GM23338 (cell line): ENCODE data around the gene NPB. TPM values are rescaled to one million over a fixed set of nuclear protein-coding genes. Genes with fewer than 3 reads are reported as not detected.

Experiments used
- ATAC-seq: fragments of 200-7000 bp; cut with Tn5 transposase; 3 replicates; pipeline ENCODE4 v1.9.1; 2020
- DNase-seq: peaks from one replicate; pipeline ENCODE4 v3.0.0-alpha.2; 2015; ENCODE audit warnings: low spot score
- H2AFZ ChIP-seq: fragments of 200-600 bp; sonication (generic); 2 replicates; pipeline ENCODE4 v1.8.0; 2016; ENCODE audit warnings: antibody characterized with exemption, mild to moderate bottlenecking, moderate library complexity
- H3F3A ChIP-seq: fragments of 200-600 bp; sonication (generic); replicated peaks from 2 replicates; pipeline ENCODE4 v1.8.0; 2017; ENCODE audit warnings: antibody characterized with exemption, mixed run types, low read depth
- H3K27ac ChIP-seq: fragments of 200-600 bp; sonication (generic); 2 replicates; pipeline ENCODE4 v1.6.1; 2016; ENCODE audit warnings: low read depth
- H3K27me3 ChIP-seq: fragments of 200-600 bp; sonication (generic); 2 replicates; pipeline ENCODE4 v1.8.0; 2016; ENCODE audit warnings: mild to moderate bottlenecking, mixed run types, moderate library complexity; ENCODE audit not compliant: insufficient read depth
- H3K36me3 ChIP-seq: fragments of 200-600 bp; sonication (generic); 2 replicates; pipeline ENCODE4 v1.8.0; 2016; ENCODE audit warnings: mild to moderate bottlenecking; ENCODE audit not compliant: insufficient read depth
- H3K4me1 ChIP-seq: fragments of 200-600 bp; sonication (generic); 2 replicates; pipeline ENCODE4 v1.8.0; 2016; ENCODE audit warnings: mild to moderate bottlenecking, moderate library complexity; ENCODE audit not compliant: insufficient read depth
- H3K4me2 ChIP-seq: fragments of 200-600 bp; sonication (generic); 2 replicates; pipeline ENCODE4 v1.7.1; 2017; ENCODE audit warnings: mixed run types
- H3K4me3 ChIP-seq: fragments of 200-600 bp; sonication (generic); 2 replicates; pipeline ENCODE4 v1.6.1; 2016; ENCODE audit warnings: mixed run types
- H3K79me2 ChIP-seq: fragments of 200-600 bp; sonication (generic); replicated peaks from 2 replicates; pipeline ENCODE4 v1.8.0; 2017; ENCODE audit warnings: mild to moderate bottlenecking; ENCODE audit not compliant: insufficient read depth
- H3K9me2 ChIP-seq: fragments of 200-600 bp; sonication (generic); 2 replicates; pipeline ENCODE4 v1.8.0; 2017; ENCODE audit not compliant: insufficient read depth
- H4K20me1 ChIP-seq: fragments of 200-600 bp; sonication (generic); replicated peaks from 2 replicates; pipeline ENCODE4 v1.8.0; 2017; ENCODE audit warnings: mild to moderate bottlenecking; ENCODE audit not compliant: insufficient read depth
- H3K27ac Mint-ChIP-seq: 2 replicates; pipeline ENCODE4 v1.8.0; 2020; ENCODE audit warnings: inconsistent platforms, mild to moderate bottlenecking, moderate library complexity, mixed read lengths
- H3K27me3 Mint-ChIP-seq: 3 replicates; pipeline ENCODE4 v1.8.0; 2022; ENCODE audit warnings: low read depth, mild to moderate bottlenecking, moderate library complexity, mixed read lengths, inconsistent platforms; ENCODE audit not compliant: insufficient read depth, poor library complexity
- H3K36me3 Mint-ChIP-seq: 3 replicates; pipeline ENCODE4 v1.8.0; 2021; ENCODE audit warnings: low read depth, mild to moderate bottlenecking, inconsistent platforms, moderate library complexity, mixed read lengths
- H3K4me1 Mint-ChIP-seq: 3 replicates; pipeline ENCODE4 v1.8.0; 2020; ENCODE audit warnings: mild to moderate bottlenecking, inconsistent platforms, mixed read lengths
- H3K4me3 Mint-ChIP-seq: 3 replicates; pipeline ENCODE4 v1.8.0; 2021; ENCODE audit warnings: moderate library complexity, mild to moderate bottlenecking, inconsistent platforms, mixed read lengths
- H3K9me3 Mint-ChIP-seq: 3 replicates; pipeline ENCODE4 v1.8.0; 2020; ENCODE audit warnings: moderate library complexity, mild to moderate bottlenecking, inconsistent platforms, mixed read lengths
- CREB1 ChIP-seq: fragments of 250-450 bp; sonication (Bioruptor Pico); IDR thresholded peaks from 2 replicates; pipeline ENCODE4 v1.5.0; 2020; ENCODE audit warnings: low read depth, mild to moderate bottlenecking, moderate library complexity
- ETS1 ChIP-seq: IDR thresholded peaks from 2 replicates; pipeline ENCODE4 v1.6.1; 2016; ENCODE audit warnings: antibody characterized with exemption
- EZH2 ChIP-seq: fragments of 200-600 bp; sonication (generic); IDR thresholded peaks from one replicate; pipeline ENCODE4 v1.8.0; 2017; ENCODE audit warnings: antibody characterized with exemption, mild to moderate bottlenecking, low read depth; ENCODE audit not compliant: unreplicated experiment
- NANOG ChIP-seq: IDR thresholded peaks from 2 replicates; pipeline ENCODE4 v1.6.1; 2016; ENCODE audit warnings: antibody characterized with exemption, borderline replicate concordance
- STAT1 ChIP-seq: IDR thresholded peaks from one replicate; pipeline ENCODE4 v1.6.1; 2016; ENCODE audit warnings: antibody characterized with exemption; ENCODE audit not compliant: unreplicated experiment
- ZNF114 ChIP-seq: fragments of 250-450 bp; sonication (Bioruptor Pico); IDR thresholded peaks from 2 replicates; pipeline ENCODE4 v1.5.0; 2020; ENCODE audit warnings: mild to moderate bottlenecking, moderate library complexity
- polyA plus RNA-seq: library from polyadenylated mRNA; unstranded; fragments of >200 nt; fragmentation: Nextera tagmentation; extraction: Ambion mirVana; gene quantifications from 2 replicates; pipeline ENCODE4 v1.2.1, GENCODE V29; 2016
- total RNA-seq: library from RNA; depleted of rRNA; stranded (reverse); fragments of >200 nt; shearing (Covaris generic); gene quantifications from 2 replicates; pipeline ENCODE4 v1.2.3, GENCODE V29; 2014
- TF ChIP-seq, protein P1 (sequence below): IDR thresholded peaks from one replicate; pipeline ENCODE4 v1.6.1; 2018; ENCODE audit warnings: antibody characterized with exemption; ENCODE audit not compliant: unreplicated experiment
- TF ChIP-seq, protein P2 (sequence below): fragments of 250-450 bp; sonication (Bioruptor Pico); IDR thresholded peaks from 2 replicates; pipeline ENCODE4 v1.5.0; 2020; ENCODE audit warnings: mild to moderate bottlenecking, moderate library complexity

Gene NPB
- total and polyA plus RNA-seq, 2 experiments from 2014 or later = 3.6 to 3.8 TPM

- H2AFZ ChIP-seq = no peak overlapping the region
- H3K4me3 Mint-ChIP-seq = peak overlapping the region; percentile 45; the same call in 2 of the 3 replicates
- peaks cover 19% of the 10 kb centered on the region for H3K27me3 Mint-ChIP-seq
- no peaks in the 10 kb centered on the region; the same call in 1 of the 2 replicates for H3K4me1 ChIP-seq
- peaks cover 3% of the 10 kb centered on the region; the same call in 2 of the 3 replicates for H3K4me1 Mint-ChIP-seq
- no peaks in the 10 kb centered on the region for H3K9me3 Mint-ChIP-seq
- no peaks in the 10 kb centered on the region for H3K79me2 ChIP-seq
- ATAC-seq (peak; percentile 6), DNase-seq (no peak)
- H3F3A ChIP-seq = peaks cover 15% of the 10 kb centered on the region
- H3K36me3 ChIP-seq = peaks cover 12% of the 10 kb centered on the region; the same call in 1 of the 2 replicates
- H3K4me2 ChIP-seq = peak overlapping the region; percentile 85
- H3K4me3 ChIP-seq = peak overlapping the region; percentile 60
- no peaks in the 10 kb centered on the region for H3K9me2 ChIP-seq
- TF ChIP-seq, protein P1, sequence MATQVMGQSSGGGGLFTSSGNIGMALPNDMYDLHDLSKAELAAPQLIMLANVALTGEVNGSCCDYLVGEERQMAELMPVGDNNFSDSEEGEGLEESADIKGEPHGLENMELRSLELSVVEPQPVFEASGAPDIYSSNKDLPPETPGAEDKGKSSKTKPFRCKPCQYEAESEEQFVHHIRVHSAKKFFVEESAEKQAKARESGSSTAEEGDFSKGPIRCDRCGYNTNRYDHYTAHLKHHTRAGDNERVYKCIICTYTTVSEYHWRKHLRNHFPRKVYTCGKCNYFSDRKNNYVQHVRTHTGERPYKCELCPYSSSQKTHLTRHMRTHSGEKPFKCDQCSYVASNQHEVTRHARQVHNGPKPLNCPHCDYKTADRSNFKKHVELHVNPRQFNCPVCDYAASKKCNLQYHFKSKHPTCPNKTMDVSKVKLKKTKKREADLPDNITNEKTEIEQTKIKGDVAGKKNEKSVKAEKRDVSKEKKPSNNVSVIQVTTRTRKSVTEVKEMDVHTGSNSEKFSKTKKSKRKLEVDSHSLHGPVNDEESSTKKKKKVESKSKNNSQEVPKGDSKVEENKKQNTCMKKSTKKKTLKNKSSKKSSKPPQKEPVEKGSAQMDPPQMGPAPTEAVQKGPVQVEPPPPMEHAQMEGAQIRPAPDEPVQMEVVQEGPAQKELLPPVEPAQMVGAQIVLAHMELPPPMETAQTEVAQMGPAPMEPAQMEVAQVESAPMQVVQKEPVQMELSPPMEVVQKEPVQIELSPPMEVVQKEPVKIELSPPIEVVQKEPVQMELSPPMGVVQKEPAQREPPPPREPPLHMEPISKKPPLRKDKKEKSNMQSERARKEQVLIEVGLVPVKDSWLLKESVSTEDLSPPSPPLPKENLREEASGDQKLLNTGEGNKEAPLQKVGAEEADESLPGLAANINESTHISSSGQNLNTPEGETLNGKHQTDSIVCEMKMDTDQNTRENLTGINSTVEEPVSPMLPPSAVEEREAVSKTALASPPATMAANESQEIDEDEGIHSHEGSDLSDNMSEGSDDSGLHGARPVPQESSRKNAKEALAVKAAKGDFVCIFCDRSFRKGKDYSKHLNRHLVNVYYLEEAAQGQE = no peak
- no peak for TF ChIP-seq NANOG
- TF ChIP-seq, protein P2, sequence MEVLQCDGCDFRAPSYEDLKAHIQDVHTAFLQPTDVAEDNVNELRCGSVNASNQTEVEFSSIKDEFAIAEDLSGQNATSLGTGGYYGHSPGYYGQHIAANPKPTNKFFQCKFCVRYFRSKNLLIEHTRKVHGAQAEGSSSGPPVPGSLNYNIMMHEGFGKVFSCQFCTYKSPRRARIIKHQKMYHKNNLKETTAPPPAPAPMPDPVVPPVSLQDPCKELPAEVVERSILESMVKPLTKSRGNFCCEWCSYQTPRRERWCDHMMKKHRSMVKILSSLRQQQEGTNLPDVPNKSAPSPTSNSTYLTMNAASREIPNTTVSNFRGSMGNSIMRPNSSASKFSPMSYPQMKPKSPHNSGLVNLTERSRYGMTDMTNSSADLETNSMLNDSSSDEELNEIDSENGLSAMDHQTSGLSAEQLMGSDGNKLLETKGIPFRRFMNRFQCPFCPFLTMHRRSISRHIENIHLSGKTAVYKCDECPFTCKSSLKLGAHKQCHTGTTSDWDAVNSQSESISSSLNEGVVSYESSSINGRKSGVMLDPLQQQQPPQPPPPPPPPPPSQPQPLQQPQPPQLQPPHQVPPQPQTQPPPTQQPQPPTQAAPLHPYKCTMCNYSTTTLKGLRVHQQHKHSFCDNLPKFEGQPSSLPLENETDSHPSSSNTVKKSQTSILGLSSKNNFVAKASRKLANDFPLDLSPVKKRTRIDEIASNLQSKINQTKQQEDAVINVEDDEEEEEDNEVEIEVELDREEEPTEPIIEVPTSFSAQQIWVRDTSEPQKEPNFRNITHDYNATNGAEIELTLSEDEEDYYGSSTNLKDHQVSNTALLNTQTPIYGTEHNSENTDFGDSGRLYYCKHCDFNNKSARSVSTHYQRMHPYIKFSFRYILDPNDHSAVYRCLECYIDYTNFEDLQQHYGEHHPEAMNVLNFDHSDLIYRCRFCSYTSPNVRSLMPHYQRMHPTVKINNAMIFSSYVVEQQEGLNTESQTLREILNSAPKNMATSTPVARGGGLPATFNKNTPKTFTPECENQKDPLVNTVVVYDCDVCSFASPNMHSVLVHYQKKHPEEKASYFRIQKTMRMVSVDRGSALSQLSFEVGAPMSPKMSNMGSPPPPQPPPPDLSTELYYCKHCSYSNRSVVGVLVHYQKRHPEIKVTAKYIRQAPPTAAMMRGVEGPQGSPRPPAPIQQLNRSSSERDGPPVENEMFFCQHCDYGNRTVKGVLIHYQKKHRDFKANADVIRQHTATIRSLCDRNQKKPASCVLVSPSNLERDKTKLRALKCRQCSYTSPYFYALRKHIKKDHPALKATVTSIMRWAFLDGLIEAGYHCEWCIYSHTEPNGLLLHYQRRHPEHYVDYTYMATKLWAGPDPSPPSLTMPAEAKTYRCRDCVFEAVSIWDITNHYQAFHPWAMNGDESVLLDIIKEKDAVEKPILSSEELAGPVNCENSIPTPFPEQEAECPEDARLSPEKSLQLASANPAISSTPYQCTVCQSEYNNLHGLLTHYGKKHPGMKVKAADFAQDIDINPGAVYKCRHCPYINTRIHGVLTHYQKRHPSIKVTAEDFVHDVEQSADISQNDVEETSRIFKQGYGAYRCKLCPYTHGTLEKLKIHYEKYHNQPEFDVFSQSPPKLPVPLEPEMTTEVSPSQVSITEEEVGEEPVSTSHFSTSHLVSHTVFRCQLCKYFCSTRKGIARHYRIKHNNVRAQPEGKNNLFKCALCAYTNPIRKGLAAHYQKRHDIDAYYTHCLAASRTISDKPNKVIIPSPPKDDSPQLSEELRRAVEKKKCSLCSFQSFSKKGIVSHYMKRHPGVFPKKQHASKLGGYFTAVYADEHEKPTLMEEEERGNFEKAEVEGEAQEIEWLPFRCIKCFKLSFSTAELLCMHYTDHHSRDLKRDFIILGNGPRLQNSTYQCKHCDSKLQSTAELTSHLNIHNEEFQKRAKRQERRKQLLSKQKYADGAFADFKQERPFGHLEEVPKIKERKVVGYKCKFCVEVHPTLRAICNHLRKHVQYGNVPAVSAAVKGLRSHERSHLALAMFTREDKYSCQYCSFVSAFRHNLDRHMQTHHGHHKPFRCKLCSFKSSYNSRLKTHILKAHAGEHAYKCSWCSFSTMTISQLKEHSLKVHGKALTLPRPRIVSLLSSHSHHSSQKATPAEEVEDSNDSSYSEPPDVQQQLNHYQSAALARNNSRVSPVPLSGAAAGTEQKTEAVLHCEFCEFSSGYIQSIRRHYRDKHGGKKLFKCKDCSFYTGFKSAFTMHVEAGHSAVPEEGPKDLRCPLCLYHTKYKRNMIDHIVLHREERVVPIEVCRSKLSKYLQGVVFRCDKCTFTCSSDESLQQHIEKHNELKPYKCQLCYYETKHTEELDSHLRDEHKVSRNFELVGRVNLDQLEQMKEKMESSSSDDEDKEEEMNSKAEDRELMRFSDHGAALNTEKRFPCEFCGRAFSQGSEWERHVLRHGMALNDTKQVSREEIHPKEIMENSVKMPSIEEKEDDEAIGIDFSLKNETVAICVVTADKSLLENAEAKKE (CRISPR knock-in tag) = no peak
- TF ChIP-seq ZNF114 (CRISPR knock-in tag) = no peak
- TF ChIP-seq CREB1 = no peak
- TF ChIP-seq ETS1 = no peak
- TF ChIP-seq STAT1 = no peak
- no peak for TF ChIP-seq EZH2
- 0 out of 2 replicates have a peak, but pooled peaks cover 4% of the 10 kb centered on the region for H4K20me1 ChIP-seq
- no peak overlapping the region for H3K27ac Mint-ChIP-seq
- no peak overlapping the region for H3K27ac ChIP-seq
- peaks cover 26% of the 10 kb centered on the region for H3K36me3 Mint-ChIP-seq
- H3K27me3 ChIP-seq = peaks cover 18% of the 10 kb centered on the region
Measured at GRCh38 chr17:81901167-81902022, 643 bp upstream of the NPB start.
